CD4-positive, alpha-beta T cell treated with Interleukin-21 for 1 hour (primary cell): ENCODE results near the gene MVP.
"Not testable (repeated sequence)": the region's sequence is repeated elsewhere in the genome, so short reads cannot be mapped to it uniquely, and the experiment has no call there.

ENCODE experiments used
- DNase-seq: peaks from one replicate; pipeline ENCODE4 v3.0.0-alpha.2; 2020

Gene MVP

DNA sequence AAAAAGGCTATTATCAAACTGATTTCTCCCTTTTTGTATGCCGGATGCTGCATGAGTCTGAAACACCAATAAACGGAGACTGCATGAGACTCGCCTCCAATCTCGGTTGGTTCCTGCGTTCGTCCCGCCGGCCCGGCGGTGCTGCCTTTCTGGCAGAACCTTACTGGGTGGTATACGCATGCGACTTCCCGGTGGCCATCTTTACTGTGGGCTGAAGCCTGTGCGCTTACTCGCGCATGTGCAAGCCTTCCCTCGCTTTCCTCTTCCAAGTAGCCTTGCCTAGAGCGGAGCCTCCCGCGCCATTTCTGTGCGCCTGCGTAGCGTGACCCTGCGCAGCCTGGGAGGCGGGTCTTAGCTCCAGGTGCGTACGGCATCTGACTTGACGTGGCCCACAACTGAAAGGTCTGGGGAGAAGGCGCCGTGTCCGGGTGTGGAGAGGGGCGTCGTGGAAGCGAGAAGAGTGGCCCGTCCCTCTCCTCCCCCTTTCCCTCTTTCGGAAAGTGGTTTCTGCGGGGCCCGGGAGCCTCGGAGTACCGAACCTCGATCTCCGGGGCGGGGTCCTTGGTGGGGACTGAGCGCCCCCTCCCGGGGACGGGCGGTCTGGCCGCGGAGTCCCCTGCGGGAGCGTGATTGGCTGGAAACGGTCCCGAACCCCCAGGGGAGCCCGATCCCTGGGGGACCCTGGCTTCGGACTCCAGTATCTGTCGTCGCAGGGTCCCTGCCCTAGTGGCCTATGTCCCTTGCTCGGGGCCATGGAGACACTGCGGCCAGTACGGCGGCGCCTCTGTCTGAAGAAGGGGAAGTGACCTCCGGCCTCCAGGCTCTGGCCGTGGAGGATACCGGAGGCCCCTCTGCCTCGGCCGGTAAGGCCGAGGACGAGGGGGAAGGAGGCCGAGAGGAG, 4.2 kb upstream of the MVP start, which contains the start of gene PAGR1:
PAGR1 (plus strand) TSS at position 360 of the 901 bp plus-strand sequence; CDS start at position 734, 374 bp downstream.
- peak; percentile 100 for DNase-seq

DNA sequence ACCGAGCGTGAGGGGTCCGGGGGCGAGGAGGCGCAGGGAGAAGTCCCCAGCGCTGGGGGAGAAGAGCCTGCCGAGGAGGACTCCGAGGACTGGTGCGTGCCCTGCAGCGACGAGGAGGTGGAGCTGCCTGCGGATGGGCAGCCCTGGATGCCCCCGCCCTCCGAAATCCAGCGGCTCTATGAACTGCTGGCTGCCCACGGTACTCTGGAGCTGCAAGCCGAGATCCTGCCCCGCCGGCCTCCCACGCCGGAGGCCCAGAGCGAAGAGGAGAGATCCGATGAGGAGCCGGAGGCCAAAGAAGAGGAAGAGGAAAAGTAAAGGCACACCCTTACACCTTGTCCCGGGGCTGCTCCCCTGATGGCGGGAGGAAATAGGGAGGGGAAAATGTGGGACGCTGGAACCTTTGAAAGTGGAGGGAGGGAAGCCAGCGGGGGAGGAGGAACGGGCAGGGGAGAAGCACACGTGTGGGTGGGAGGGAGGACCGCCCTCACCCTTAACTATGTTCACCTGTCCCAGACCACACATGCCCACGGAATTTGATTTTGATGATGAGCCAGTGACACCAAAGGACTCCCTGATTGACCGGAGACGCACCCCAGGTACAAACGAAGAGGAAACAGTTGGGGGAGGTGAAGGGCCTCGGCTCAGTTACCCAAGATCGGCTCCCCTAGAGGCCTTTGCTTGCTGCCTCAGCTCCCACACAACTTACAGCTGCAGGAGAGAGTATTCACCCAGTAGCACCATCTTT, 3.4 kb upstream of the MVP start:
- DNase-seq, result peak; percentile 54

- DNase-seq, result no peak
These were observed 2.2 kb upstream of the MVP start for GRCh38 chr16:29818082-29818481.

DNA sequence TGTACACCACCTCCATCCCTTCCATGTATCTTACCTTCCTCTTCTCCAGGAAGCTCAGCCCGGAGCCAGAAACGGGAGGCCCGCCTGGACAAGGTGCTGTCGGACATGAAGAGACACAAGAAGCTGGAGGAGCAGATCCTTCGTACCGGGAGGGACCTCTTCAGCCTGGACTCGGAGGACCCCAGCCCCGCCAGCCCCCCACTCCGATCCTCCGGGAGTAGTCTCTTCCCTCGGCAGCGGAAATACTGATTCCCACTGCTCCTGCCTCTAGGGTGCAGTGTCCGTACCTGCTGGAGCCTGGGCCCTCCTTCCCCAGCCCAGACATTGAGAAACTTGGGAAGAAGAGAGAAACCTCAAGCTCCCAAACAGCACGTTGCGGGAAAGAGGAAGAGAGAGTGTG, 756 bp upstream of the MVP start:
- no peak for DNase-seq

DNA sequence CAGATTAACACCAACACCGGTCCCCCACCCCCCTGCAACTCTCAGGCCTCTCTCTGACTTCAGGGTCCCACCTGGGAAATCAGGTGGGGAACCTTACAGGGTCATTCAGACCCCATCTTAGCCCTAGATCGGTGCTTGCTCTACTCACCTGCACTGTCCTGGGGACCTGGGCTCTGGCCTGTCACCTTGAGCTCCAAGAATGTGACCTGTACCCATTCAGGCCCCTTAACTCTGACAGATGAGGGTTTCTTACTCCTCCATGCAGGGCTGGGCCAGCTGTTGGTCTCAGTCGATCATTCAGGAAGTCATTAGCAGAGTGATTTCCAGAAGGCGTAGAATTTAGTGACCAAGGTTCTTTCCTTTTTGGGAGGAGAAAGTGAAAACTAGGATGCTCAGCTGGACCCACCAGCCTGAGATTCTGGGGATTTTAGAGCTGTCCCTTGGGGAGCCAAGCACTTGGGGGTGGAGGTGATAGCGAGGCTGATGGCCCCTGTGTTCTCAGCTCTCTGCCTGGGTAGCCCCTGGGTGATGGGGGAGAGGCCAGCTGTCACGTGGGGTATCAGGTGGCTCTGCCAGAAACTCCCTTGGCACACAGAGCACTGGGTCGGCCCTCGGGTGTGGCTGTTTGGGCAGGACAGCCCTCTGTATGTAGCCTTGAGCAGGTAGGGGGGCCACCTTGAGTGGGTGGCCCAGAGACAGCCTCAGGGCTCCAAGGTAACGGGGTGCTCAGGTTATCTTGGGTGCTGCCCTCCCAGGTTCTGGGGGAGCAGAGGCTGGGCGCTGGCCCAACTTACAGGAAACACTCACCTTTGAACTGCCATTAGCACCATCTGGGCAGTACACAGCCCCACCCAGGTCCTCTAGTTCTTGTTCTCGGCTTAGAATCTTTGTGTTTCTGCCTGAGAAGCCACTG, 724 bp downstream of the MVP start:
- DNase-seq, result peak; percentile 79

DNA sequence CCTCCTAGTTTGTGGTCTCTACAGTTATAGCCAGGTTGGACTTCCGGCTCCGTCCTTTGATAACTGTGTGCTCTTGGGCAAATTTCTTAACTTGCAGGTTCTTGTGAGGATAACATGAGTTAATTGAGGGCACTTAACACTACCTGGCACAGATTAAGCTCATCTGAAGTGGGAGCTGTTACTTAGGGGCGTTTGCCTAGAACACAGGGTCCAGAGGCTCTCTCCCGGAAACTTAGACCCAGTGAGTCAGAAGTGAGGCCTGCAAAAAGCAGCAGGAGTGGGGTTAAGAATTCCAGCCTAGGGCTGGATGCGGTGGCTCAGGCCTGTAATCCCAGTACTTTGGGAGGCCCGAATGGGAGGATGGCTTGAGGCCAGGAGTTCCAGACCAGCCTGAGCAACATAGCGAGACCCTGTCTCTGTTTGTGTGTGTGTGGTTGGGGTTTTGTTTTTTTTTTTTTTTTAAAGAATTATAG, 1.4 kb downstream of the MVP start:
- DNase-seq, result no peak

GRCh38 chr16:29824589-29825144, 4.4 kb downstream of the MVP start:
- DNase-seq, result no peak

DNA sequence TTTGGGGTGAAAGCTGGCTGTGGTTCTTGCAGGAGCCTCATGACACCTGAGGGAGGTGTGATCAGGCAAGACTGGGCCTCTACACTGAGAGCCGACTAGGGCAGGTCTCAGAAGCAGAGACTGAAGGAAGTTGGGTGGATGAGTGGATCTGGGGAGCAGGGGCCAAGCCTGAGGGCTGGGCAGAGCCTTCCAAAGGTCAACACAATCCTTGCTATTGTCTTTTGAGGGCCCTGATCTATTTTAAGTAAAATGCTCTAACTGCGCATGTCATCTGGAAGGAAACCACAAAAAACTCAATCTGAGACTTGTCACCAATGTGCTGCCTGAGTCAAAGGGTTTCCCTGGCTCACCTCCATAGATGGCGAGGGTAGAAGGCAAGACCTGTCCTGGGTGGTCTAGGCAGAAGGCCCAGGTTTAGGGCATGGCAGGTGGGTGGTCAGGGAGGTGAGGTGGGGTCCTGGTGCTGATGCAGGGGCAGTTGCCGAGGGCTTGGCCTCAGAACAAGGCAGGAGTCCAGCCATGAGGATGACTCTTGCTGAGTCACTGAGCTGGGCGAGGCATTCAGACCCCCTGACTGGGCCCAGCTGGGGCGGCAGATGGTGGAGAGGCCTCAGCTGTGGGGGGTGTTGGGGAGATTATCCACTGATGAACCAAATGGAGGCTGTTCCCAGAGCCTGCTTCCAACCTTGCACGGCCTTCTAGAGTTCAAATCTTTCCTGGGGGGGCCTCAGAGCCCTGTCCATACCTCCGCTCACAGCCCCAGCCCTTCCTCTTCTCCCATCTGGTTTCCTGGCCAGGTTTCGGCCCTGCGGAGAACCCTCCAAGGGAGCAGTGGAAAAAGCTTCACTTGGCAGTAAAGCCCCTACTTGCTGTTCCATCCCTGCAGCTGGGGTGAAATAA, 5.1 kb downstream of the MVP start:
- peak; percentile 42 for DNase-seq

DNA sequence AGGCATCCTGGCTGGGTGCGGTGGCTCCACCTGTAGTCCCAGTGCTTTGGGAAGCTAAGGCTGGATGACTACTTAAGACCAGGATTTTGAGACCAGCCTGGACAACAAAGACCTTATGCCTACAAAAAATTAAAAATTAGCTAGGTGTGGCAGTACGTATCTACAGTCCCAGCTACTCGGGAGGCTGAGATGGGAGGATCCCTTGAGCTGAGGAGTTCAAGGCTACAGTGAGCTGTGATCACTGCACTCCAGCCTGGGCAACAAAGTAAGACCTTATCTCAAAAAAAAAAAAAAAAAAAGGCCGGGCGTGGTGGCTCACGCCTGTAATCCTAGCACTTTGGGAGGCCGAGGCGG, 6.1 kb downstream of the MVP start:
- no peak for DNase-seq

DNA sequence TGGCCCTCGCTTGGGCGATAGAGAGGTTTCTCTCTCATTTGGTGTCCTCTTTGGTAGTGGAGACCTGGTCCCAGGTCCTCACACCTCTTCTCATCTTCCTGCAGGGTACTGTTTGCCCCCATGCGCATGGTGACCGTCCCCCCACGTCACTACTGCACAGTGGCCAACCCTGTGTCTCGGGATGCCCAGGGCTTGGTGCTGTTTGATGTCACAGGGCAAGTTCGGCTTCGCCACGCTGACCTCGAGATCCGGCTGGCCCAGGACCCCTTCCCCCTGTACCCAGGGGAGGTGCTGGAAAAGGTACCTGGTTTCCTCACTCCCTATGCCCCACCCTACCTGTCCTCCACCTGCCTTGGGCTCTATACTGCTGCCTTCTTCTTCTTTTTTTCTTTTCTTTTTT, 10.5 kb downstream of the MVP start:
- no peak for DNase-seq

DNA sequence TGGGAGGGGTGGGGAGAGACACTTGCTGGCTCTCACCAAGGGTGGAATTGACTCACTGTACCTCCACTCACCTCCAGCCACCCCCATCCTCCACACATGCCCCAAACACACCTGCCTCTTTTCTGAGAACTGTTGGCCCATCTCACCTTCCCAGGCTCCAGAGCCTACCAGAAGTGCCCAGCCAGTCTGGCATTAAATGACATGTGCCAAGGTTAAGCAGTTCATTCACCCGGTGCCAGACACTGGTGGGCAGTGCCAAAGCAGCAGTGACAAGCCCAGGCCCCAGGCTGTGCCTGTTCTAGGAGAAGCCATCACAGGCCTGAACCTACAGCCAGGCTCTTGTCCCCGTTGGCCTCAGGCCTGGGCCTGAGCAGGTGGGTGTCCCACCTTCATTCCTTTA, 11.2 kb downstream of the MVP start:
- no peak for DNase-seq

DNA sequence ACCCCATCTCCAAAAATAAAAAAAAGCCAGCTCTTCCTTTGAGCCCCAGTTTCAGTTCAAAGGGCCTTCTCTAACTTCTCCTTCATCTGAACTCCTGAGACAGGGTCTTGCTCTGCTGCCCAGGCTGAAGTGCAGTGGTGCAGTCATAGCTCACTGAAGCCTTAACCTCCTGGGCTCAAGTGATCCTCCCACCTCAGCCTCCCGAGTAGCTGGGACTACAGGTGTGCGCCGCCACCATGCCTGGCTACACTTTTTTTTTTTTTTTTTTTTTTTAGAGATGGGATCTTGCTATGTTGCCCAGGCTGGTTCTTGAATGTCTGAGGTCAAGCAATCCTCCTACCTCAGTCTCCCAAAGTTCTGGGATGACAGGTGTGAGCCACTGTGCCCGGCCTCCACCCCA, 13.0 kb downstream of the MVP start:
- DNase-seq, result not testable (repeated sequence)

- no peak for DNase-seq
These were observed 13.8 kb downstream of the MVP start for GRCh38 chr16:29834079-29834478.

GRCh38 chr16:29835926-29836325, 15.7 kb downstream of the MVP start:
- no peak for DNase-seq

DNA sequence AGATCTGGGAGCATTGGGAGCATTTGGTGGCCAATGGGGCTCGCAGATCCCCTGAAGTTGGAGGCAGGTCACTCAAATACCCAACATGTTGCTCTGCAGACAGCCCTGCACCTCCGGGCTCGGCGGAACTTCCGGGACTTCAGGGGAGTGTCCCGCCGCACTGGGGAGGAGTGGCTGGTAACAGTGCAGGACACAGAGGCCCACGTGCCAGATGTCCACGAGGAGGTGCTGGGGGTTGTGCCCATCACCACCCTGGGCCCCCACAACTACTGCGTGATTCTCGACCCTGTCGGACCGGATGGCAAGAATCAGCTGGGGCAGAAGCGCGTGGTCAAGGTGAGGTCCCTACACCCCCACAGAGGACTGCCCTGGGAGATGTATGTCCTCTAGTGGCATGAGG, 16.4 kb downstream of the MVP start:
- no peak for DNase-seq

- no peak for DNase-seq
These were observed 17.6 kb downstream of the MVP start for GRCh38 chr16:29837841-29838240.

DNA sequence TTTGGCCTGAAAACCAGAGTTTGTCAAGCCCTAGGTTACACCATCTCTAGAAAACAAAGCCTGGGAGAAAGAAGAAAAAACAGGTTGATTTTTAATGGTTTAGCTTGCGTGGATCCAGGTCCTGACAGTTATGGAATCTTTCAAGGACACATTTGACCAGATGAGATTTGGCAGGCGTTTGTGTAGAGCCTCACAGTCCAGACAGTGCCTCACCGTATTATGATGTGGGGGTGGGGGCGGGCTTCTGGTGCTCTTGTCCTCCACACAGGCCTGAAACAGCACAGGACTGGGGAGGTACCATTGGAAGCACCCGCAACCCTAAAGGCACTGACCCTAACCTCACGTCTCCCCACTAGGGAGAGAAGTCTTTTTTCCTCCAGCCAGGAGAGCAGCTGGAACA, 19.6 kb downstream of the MVP start:
- DNase-seq, result no peak

DNA sequence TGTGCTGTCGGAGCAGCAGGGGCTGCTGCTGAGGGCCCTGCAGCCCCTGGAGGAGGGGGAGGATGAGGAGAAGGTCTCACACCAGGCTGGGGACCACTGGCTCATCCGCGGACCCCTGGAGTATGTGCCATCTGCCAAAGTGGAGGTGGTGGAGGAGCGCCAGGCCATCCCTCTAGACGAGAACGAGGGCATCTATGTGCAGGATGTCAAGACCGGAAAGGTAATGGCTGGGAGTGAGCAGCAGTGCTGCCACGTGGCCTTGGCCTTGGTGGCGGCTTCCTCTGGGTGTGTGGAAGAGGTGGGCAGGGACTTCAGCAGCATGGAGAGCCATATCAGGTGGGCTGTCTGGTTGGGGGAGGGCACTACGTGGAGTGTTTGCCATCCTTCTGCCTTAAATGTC, 20.0 kb downstream of the MVP start:
- no peak for DNase-seq

DNA sequence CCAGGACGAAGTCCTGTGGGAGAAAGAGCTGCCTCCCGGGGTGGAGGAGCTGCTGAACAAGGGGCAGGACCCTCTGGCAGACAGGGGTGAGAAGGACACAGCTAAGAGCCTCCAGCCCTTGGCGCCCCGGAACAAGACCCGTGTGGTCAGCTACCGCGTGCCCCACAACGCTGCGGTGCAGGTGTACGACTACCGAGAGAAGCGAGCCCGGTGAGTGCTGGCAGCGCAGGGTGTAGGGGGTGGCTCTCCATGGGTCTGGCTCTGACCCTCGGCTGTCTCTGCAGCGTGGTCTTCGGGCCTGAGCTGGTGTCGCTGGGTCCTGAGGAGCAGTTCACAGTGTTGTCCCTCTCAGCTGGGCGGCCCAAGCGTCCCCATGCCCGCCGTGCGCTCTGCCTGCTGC, 21.4 kb downstream of the MVP start:
- no peak for DNase-seq

GRCh38 chr16:29842732-29843346, 22.6 kb downstream of the MVP start:
- DNase-seq, result no peak

- DNase-seq, result no peak
These were observed 23.7 kb downstream of the MVP start for GRCh38 chr16:29843931-29844330.
